ENCODE data around the gene ATL1.
"Not testable (repeated sequence)": the region's sequence is repeated elsewhere in the genome, so short reads cannot be mapped to it uniquely, and the experiment has no call there.

Gene ATL1

DNA sequence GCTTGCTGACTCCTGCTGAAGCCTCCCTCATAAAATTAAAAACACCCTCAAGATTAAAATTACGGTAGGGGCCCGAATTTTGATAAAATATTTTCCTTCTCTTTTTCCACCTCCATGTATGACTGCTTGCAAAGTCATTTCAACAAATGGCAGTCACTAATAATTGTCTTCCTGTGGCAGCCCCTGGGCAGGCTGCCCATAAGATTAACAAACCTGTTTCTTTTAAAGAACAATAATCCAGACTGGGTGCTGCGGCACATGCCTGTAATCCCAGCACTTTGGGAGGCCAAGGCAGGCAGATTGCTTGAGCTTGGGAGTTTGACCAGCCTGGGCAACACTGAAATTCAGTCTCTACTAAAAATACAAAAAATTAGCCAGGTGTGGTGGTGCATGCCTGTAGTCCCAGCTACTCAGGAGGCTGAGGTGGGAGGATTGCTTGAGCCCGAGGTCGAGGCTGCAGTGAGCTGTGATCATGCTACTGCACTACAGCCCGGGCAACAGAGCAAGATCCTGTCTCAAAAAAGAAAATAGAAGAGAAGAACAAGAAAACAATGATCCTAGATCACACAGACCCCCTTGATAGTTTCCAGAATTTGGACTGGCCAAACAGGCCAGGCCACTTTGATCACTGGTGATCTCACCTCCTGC lies 99.5 kb downstream of the ATL1 start:
- DNase-seq = no peak

GRCh38 chr14:50664579-50664978 lies 104.6 kb downstream of the ATL1 start:
- not testable (repeated sequence) for DNase-seq

DNA sequence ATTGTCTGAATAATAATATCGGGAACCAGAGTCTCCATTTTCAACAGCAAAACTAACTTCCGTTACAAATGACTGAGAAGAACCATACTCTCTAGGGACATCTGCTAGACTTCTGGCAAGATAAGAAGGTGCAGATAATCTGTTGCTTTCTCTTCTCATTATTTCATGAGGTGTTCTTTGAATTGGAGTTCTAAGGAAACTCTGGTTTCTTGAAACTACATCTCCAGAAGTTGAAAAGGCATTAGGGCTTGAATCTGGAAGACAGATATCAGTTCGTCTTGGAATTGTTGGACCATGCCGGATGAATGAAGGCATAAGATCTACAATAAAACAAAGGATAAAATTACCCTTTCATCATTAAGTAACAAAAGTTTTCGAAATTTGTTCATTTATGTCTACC lies 105.4 kb downstream of the ATL1 start:
- not testable (repeated sequence) for DNase-seq

GRCh38 chr14:50666772-50667683 lies 107.1 kb downstream of the ATL1 start:
- peak; percentile 62 to 74 for DNase-seq

- DNase-seq = no peak
Observed at GRCh38 chr14:50667684-50667995, 107.7 kb downstream of the ATL1 start.

DNA sequence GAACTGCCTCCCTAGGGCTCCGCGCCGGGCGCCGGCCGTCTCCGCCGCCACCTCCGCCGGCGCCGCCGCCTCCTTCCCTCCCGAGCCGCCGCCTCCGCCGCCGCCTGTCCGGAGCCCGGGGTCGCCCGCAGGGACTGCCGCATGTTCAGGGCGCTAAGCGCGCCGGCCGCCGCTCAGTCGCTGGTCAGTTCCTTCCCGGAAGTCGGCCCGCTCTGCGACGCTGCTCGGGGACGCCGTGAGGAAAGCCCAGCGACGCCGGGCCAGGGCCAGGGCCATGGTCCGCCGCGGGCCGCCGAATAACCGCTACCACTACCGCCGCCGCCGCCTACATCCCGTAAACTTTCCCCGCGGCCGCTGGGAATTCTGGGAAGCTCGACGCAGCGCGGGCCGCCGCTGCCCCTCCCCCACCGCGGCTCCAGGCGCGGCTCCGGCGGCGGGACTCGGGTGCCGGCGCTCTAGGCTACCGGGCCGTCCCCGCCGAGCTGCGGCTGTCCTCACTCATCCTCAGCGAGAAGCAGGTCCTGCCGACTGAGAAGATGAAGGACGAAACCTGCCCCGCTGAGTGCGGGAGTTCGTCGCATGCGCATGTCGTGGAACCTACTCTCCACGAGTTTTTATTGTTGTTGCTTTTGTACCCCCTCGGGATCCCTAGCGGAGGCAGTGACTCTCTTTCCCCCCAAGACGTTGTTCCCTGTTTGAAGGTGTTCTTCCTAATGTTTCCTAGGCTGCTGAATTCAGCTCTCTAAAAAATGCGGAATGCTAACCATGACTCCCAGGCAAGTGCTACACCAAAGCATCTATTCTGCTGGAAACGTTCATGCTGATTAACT lies 108.3 kb downstream of the ATL1 start, which contains the start of gene SAV1:
Gene SAV1, minus strand, starts transcription at position 311 of the 830 bp plus-strand sequence. CDS start 339 bp downstream, outside the sequence.
- DNase-seq = peak; percentile 58 to 81

DNA sequence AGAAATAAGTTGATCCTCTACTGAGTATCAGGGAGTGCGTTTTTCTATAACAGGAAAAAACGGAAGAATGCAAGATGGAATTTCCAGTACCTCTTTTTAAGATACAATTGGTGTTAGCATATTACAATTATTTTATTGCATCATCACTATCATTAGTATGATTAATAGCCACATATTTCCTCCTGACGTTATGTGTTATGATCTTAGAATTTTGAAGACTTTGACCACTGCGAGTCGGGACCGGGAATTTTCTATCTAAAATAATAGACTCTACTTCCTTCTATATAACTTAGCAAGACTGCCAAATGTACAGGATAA lies 108.8 kb downstream of the ATL1 start:
- peak in 1 of 2 donors; percentile 48 for DNase-seq

GRCh38 chr14:50669441-50669986 lies 109.6 kb downstream of the ATL1 start:
- no peak for DNase-seq

DNA sequence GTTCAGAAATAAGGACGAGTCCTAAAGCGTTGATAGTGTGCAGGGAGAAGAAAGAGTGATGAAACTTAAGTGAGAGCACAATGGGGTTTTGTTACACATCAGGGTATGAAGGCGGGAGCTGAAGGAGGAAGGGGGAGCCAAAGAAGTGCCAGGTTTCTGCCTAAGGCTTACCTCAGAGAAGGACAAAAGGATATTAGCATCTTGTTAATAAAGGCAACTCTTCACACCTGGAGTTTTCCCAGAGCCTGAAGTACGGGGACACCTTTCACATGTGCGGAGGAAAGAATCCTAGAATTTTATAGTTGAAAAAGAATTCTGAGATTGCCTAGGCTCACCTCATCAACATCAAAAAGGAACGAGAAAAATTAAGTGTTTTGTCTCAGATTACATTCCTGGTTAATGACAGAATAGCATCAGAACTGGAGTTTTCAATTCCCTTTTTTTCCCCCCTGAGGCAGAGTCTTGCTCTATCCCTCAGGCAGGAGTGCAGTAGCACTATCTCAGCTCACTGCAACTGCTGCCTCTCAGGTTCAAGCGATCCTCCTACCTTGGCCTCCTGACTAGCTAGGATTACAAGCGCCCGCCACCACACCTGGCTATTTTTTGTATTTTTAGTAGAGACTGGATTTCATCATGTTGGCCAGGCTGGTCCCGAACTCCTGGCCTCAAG lies 110.4 kb downstream of the ATL1 start:
- no peak for DNase-seq

GRCh38 chr14:50670866-50671256 lies 110.9 kb downstream of the ATL1 start:
- DNase-seq = no peak

DNA sequence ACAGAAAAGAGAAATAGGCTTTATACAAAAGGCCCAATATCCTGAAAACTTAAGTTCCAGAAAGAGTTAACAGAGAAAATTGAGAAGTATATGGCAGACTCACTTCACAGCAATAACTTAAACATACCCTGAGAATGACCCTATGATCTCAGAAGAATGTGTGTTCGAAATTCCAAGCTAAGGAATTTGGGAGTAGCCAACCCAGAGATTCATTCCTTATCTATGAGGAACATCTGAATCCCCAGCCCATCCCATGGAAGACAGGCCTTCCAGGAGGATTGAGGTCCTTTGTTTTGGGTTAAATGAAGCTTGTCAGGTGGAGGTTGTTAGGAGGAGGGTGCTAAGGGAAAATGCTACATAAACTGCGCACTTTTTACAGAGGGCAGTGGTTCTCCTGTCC lies 115.7 kb downstream of the ATL1 start:
- no peak for DNase-seq

GRCh38 chr14:50676814-50677516 lies 117.0 kb downstream of the ATL1 start:
- no peak for DNase-seq

GRCh38 chr14:50677527-50678063 lies 117.7 kb downstream of the ATL1 start:
- peak; percentile 72 to 76 for DNase-seq

DNA sequence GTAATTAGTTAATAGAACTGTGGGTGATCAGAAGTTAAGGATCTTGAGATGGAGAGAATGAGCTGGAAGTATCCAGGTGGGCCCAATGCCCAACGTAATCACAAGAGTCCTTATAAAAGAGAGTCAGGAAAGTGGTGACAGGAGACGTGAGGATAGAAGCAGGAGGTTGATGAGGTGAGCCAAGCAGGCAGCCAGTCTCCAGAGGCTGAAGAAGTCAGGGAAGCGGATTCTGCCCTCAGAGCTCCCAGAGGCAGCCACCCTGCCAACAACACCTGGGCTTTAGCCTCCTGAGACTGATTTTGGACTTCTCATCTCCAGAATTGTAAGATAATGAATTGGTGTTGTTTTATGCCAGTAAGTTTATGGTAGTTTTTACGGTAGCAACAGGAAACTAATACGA lies 118.2 kb downstream of the ATL1 start:
- no peak for DNase-seq

GRCh38 chr14:50679674-50680073 lies 119.7 kb downstream of the ATL1 start:
- no peak for DNase-seq

Measured in inflammatory macrophage (primary cell).